Loucy (cell line): ENCODE data around the gene SCYL2.
"Not testable (repeated sequence)": the region's sequence is repeated elsewhere in the genome, so short reads cannot be mapped to it uniquely, and the experiment has no call there.

Source experiments
- H2AFZ ChIP-seq: fragments of 200-600 bp; sonication (generic); 2 replicates; pipeline ENCODE4 v1.6.0; 2016; ENCODE audit warnings: antibody characterized with exemption, mild to moderate bottlenecking, low read length, moderate library complexity
- H3F3A ChIP-seq: fragments of 200-600 bp; 2 replicates; pipeline ENCODE4 v1.6.0; 2016; ENCODE audit warnings: antibody characterized with exemption, low read depth, mild to moderate bottlenecking
- H3K27me3 ChIP-seq: fragments of 200-600 bp; sonication (generic); 2 replicates; pipeline ENCODE4 v1.6.1; 2014; ENCODE audit warnings: low read length, mild to moderate bottlenecking; ENCODE audit not compliant: insufficient read depth, poor library complexity, severe bottlenecking
- H3K36me3 ChIP-seq: fragments of 200-600 bp; sonication (generic); 2 replicates; pipeline ENCODE4 v1.6.1; 2016; ENCODE audit warnings: low read length; ENCODE audit not compliant: insufficient read depth
- H3K4me1 ChIP-seq: fragments of 200-600 bp; sonication (generic); 2 replicates; pipeline ENCODE4 v1.5.1; 2014; ENCODE audit warnings: low read length, mild to moderate bottlenecking; ENCODE audit not compliant: insufficient read depth, poor library complexity, severe bottlenecking
- H3K4me2 ChIP-seq: fragments of 200-600 bp; sonication (generic); 2 replicates; pipeline ENCODE4 v1.6.0; 2014; ENCODE audit warnings: antibody characterized with exemption, low read length, low read depth, mild to moderate bottlenecking; ENCODE audit not compliant: poor library complexity, severe bottlenecking
- H3K4me3 ChIP-seq: fragments of 200-600 bp; sonication (generic); 2 replicates; pipeline ENCODE4 v1.5.1; 2014; ENCODE audit warnings: low read length, mild to moderate bottlenecking, mixed read lengths; ENCODE audit not compliant: poor library complexity, severe bottlenecking
- H3K79me2 ChIP-seq: fragments of 200-600 bp; sonication (generic); 2 replicates; pipeline ENCODE4 v1.6.1; 2014; ENCODE audit warnings: low read length; ENCODE audit not compliant: insufficient read depth
- H3K9ac ChIP-seq: fragments of 200-600 bp; sonication (generic); 2 replicates; pipeline ENCODE4 v1.6.0; 2014; ENCODE audit warnings: mild to moderate bottlenecking, low read depth, low read length, moderate library complexity; ENCODE audit not compliant: poor library complexity, severe bottlenecking
- H3K9me2 ChIP-seq: fragments of 200-600 bp; sonication (generic); replicated peaks from 2 replicates; pipeline ENCODE4 v1.6.1; 2016; ENCODE audit warnings: low read depth, low read length, mixed read lengths
- H3K9me3 ChIP-seq: fragments of 200-600 bp; sonication (generic); 2 replicates; pipeline ENCODE4 v1.6.1; 2014; ENCODE audit warnings: mild to moderate bottlenecking, antibody characterized with exemption, low read length, low read depth; ENCODE audit not compliant: insufficient read depth
- H4K20me1 ChIP-seq: fragments of 200-600 bp; sonication (generic); 2 replicates; pipeline ENCODE4 v1.6.0; 2014; ENCODE audit warnings: antibody characterized with exemption, low read length, mild to moderate bottlenecking; ENCODE audit not compliant: insufficient read depth, poor library complexity, severe bottlenecking
- CTCF ChIP-seq: fragments of 200-600 bp; sonication (generic); conservative IDR thresholded peaks from 2 replicates; pipeline ENCODE4 v1.5.1; 2014; ENCODE audit warnings: mild to moderate bottlenecking, antibody characterized with exemption, low read length
- EZH2phosphoT487 ChIP-seq: fragments of 200-600 bp; IDR thresholded peaks from 2 replicates; pipeline ENCODE4 v1.6.1; 2018; ENCODE audit warnings: antibody characterized with exemption, mild to moderate bottlenecking, moderate library complexity, borderline replicate concordance

The SCYL2 gene

GRCh38 chr12:100229876-100230275 lies 37.1 kb upstream of the SCYL2 start:
- H3F3A ChIP-seq = no peaks in the 10 kb centered on the region
- no peaks in the 10 kb centered on the region for H3K9me2 ChIP-seq

GRCh38 chr12:100231873-100232272 lies 35.1 kb upstream of the SCYL2 start:
- not testable (repeated sequence) for H3K4me2 ChIP-seq

More at GRCh38 chr12:100229876-100230275, 37.1 kb upstream of the SCYL2 start:
- no peaks in the 10 kb centered on the region for H3K4me1 ChIP-seq
- peaks cover 4% of the 10 kb centered on the region; the same call in 1 of the 2 replicates for H3K36me3 ChIP-seq
- no peaks in the 10 kb centered on the region for H3K9me3 ChIP-seq
- no peak for TF ChIP-seq CTCF
- no peak for TF ChIP-seq EZH2phosphoT487
- no peak overlapping the region for H3K9ac ChIP-seq
- H3K4me2 ChIP-seq = no peak overlapping the region
- H2AFZ ChIP-seq = no peak overlapping the region
- H3K27me3 ChIP-seq = no peaks in the 10 kb centered on the region
- no peaks in the 10 kb centered on the region for H3K79me2 ChIP-seq
- no peaks in the 10 kb centered on the region for H4K20me1 ChIP-seq
- no peak overlapping the region for H3K4me3 ChIP-seq

GRCh38 chr12:100234166-100234565 lies 32.8 kb upstream of the SCYL2 start:
- no peaks in the 10 kb centered on the region for H3K27me3 ChIP-seq
- TF ChIP-seq CTCF (no peak), EZH2phosphoT487 (no peak)
- no peak overlapping the region for H3K4me2 ChIP-seq
- no peaks in the 10 kb centered on the region for H3K36me3 ChIP-seq
- H3K4me1 ChIP-seq = no peaks in the 10 kb centered on the region
- no peaks in the 10 kb centered on the region for H4K20me1 ChIP-seq
- H3K9ac ChIP-seq = no peak overlapping the region
- H3K4me3 ChIP-seq = no peak overlapping the region
- H3F3A ChIP-seq = no peaks in the 10 kb centered on the region
- H3K79me2 ChIP-seq = no peaks in the 10 kb centered on the region
- no peak overlapping the region for H2AFZ ChIP-seq
- H3K9me3 ChIP-seq = no peaks in the 10 kb centered on the region
- H3K9me2 ChIP-seq = no peaks in the 10 kb centered on the region

More at GRCh38 chr12:100231873-100232272, 35.1 kb upstream of the SCYL2 start:
- not testable (repeated sequence) for H3K9me3 ChIP-seq, H3F3A ChIP-seq, H3K9me2 ChIP-seq, H3K4me3 ChIP-seq, H3K27me3 ChIP-seq, H3K4me1 ChIP-seq, H2AFZ ChIP-seq, H4K20me1 ChIP-seq, H3K36me3 ChIP-seq, H3K9ac ChIP-seq, H3K79me2 ChIP-seq

GRCh38 chr12:100234591-100235304 lies 32.2 kb upstream of the SCYL2 start:
- H2AFZ ChIP-seq = no peak overlapping the region
- H3K4me1 ChIP-seq = no peaks in the 10 kb centered on the region
- H3K9ac ChIP-seq = no peak overlapping the region
- H3K36me3 ChIP-seq = no peaks in the 10 kb centered on the region
- no peaks in the 10 kb centered on the region for H3K27me3 ChIP-seq
- no peak overlapping the region for H3K4me3 ChIP-seq
- no peaks in the 10 kb centered on the region for H3K9me2 ChIP-seq
- H3K79me2 ChIP-seq = no peaks in the 10 kb centered on the region
- H3K9me3 ChIP-seq = no peaks in the 10 kb centered on the region
- no peaks in the 10 kb centered on the region for H3F3A ChIP-seq
- TF ChIP-seq EZH2phosphoT487 (no peak), CTCF (peak; percentile 84)
- no peaks in the 10 kb centered on the region for H4K20me1 ChIP-seq
- no peak overlapping the region for H3K4me2 ChIP-seq
